ENCODE results near the gene CBLB. TPM values are rescaled to one million over a fixed set of nuclear protein-coding genes. Genes with fewer than 3 reads are reported as not detected.

The CBLB gene
- total RNA-seq, 1 donor from 2014 or later, result 30.0 TPM

DNA sequence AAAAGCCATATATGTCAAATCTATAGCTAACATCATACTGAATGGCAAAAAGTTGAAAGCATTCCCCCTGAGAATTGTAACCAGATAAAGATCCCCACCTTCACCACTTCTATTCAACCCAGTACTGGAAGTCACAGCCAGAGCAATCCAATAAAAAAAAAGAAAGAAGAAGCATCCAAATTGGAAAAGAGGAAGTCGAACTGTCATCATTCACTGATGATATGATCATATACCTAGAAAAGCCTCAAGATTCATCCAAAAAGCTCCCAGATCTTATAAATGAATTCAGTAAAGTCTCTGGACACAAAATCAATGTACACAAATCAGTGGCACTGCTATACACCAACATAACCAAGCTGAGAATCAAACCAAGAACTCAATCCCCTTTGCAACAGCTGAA lies 97.4 kb downstream of the CBLB start:
- Histone ChIP-seq H3K36me3 (ENCODE audit: control insufficient read depth, insufficient read depth, low read length) (peaks cover 2% of the 10 kb centered on the region), H3K27me3 (ENCODE audit: control insufficient read depth, insufficient read depth, low read length) (no peaks in the 10 kb centered on the region), H3K4me3 (ENCODE audit: low read depth, low read length) (no peak overlapping the region)
- TF ChIP-seq, protein P1, sequence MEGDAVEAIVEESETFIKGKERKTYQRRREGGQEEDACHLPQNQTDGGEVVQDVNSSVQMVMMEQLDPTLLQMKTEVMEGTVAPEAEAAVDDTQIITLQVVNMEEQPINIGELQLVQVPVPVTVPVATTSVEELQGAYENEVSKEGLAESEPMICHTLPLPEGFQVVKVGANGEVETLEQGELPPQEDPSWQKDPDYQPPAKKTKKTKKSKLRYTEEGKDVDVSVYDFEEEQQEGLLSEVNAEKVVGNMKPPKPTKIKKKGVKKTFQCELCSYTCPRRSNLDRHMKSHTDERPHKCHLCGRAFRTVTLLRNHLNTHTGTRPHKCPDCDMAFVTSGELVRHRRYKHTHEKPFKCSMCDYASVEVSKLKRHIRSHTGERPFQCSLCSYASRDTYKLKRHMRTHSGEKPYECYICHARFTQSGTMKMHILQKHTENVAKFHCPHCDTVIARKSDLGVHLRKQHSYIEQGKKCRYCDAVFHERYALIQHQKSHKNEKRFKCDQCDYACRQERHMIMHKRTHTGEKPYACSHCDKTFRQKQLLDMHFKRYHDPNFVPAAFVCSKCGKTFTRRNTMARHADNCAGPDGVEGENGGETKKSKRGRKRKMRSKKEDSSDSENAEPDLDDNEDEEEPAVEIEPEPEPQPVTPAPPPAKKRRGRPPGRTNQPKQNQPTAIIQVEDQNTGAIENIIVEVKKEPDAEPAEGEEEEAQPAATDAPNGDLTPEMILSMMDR (IDR thresholded peaks at IDR 0.05; ENCODE audit: insufficient read depth, low read length, severe bottlenecking), result no peak
- FAIRE-seq (no peak), DNase-seq (ENCODE audit: low read depth) (no peak)

DNA sequence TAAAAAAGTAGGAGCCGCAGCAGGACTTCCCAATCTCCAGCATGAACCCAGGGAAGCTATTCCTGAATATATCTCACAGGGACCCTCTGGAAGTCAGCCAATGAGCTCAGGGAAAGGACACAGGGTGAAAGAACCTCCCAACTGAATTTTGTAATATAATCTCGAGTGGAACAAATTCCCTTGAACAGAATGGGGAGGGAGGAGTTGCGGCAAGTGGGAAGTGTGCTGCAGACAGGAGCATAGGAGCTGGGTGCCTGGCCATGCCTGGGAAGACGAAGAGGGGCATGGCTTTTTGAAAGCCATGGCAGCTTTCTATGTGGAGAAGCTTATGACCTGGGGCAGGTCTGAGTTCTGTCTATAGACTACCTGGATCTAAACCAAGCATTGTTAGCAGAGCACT lies 98.4 kb downstream of the CBLB start:
- TF ChIP-seq, protein P1 (IDR thresholded peaks at IDR 0.05; ENCODE audit: insufficient read depth, low read length, severe bottlenecking), result no peak
- no peaks in the 10 kb centered on the region for H3K27me3 ChIP-seq (ENCODE audit: control insufficient read depth, insufficient read depth, low read length)
- no peak overlapping the region for H3K4me3 ChIP-seq (ENCODE audit: low read depth, low read length)
- FAIRE-seq, result no peak
- peaks cover 2% of the 10 kb centered on the region for H3K36me3 ChIP-seq (ENCODE audit: control insufficient read depth, insufficient read depth, low read length)
- no peak for DNase-seq (ENCODE audit: low read depth)

DNA sequence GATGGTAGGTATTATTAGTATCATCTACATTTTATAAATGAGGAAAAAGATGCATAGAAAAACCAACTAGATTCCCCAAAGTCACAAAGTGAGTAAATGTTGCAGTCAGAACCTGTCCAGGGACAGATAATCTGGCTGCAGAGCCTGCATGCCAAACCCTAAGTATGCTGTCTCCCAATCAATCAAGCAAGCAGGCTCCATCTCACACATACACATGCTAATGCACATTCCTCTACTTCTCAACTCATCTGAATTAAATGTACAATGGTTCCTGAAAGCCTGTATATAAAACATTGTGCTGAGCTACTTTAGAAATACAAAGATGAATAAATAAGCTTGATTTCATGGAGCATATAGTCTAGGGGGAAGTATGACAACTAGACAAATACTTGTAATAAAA lies 101.0 kb downstream of the CBLB start:
- FAIRE-seq (no peak), DNase-seq (ENCODE audit: low read depth) (no peak)
- TF ChIP-seq, protein P1 (IDR thresholded peaks at IDR 0.05; ENCODE audit: insufficient read depth, low read length, severe bottlenecking), result no peak
- H3K27me3 ChIP-seq (ENCODE audit: control insufficient read depth, insufficient read depth, low read length), result no peaks in the 10 kb centered on the region
- H3K4me3 ChIP-seq (ENCODE audit: low read depth, low read length), result no peak overlapping the region
- peaks cover 3% of the 10 kb centered on the region for H3K36me3 ChIP-seq (ENCODE audit: control insufficient read depth, insufficient read depth, low read length)

DNA sequence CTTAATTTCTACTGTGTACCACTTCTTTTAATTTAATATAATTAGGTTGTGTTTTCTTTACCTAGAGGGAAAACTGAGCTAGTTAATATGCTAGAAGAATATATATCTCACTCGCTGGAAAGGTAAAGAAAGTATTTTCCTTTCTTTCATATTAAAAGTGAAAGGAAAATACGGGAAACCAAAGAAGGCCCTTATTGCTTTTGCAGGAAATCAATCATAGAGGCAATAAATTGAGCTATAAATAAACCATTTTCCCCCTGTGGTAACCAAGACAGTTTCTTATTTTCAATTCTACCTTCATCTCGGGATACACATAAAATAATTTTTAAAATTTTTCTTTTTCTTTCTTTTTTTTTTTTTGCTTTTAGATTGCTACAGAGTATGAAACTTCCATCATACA lies 101.6 kb downstream of the CBLB start:
- DNase-seq (ENCODE audit: low read depth) (no peak), FAIRE-seq (no peak)
- H3K4me3 ChIP-seq (ENCODE audit: low read depth, low read length), result no peak overlapping the region
- TF ChIP-seq, protein P1 (IDR thresholded peaks at IDR 0.05; ENCODE audit: insufficient read depth, low read length, severe bottlenecking), result no peak
- peaks cover 4% of the 10 kb centered on the region for H3K36me3 ChIP-seq (ENCODE audit: control insufficient read depth, insufficient read depth, low read length)
- H3K27me3 ChIP-seq (ENCODE audit: control insufficient read depth, insufficient read depth, low read length), result no peaks in the 10 kb centered on the region

DNA sequence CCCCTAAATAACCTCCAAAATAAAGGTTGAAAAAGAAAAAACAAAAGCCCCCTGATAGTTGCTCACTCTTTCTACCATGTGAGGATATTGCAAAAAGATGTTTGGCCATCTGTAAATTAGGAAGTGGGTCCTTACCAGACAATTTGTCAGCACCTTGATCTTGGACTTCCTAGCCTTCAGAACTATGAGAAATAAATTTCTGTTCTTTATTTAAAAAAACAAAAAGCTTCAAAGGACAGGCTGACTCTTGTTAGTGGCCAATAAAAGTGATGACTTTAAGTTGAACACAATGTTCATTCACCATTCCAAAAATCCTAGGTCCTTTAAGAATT lies 103.5 kb downstream of the CBLB start:
- FAIRE-seq, result no peak
- DNase-seq (ENCODE audit: low read depth), result no peak

More for the DNA sequence above, 103.5 kb downstream of the CBLB start:
- Histone ChIP-seq H3K4me3 (ENCODE audit: low read depth, low read length) (no peak overlapping the region), H3K27me3 (ENCODE audit: control insufficient read depth, insufficient read depth, low read length) (no peaks in the 10 kb centered on the region), H3K36me3 (ENCODE audit: control insufficient read depth, insufficient read depth, low read length) (peaks cover 4% of the 10 kb centered on the region)
- TF ChIP-seq, protein P1 (IDR thresholded peaks at IDR 0.05; ENCODE audit: insufficient read depth, low read length, severe bottlenecking), result no peak
